ENCODE data around the gene RPUSD1. TPM values are rescaled to one million over a fixed set of nuclear protein-coding genes. Genes with fewer than 3 reads are reported as not detected.

The RPUSD1 gene
- total and polyA plus RNA-seq, 4 donors, result 8.2 to 25.6 (median 23.5) TPM

DNA sequence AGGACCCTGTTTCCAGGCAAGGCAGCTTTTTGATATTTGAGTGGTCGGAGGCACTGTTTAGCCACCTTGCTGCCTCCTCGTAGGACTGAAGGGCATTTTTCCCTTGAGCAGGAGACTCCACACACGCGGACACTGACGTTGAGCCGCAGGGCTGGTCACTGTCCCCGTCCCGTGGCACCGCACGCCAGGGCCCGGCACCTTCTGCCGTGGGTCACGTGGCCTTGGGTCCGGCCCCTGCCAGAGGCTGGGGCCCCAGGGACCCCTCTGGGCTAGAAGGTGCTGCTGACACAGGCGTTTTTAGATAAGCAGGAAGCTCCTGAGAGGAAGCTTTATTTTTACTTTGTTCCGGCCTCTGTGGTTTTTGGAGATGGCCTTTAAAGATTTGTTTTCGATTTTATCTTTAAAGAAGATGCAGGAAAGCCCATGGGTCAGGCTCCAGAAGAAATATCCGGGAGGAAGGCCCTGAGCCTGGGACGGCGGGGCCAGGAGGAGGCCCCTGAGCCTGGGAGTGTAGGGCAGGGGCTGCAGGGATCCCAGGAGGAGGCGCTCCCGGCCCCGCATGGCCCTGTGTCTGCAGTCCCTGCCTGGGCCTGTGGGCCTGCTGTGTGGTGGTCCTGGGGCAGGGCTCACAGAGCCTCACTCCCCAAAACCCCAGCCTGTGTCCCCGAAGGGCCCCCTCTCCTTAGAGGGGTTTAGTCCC lies 42.8 kb upstream of the RPUSD1 start:
- no peak overlapping the region for H3K4me3 ChIP-seq
- H3K27me3 ChIP-seq (ENCODE audit: control insufficient read depth in 3 of 3, insufficient read depth in 3 of 3, low read length in 2 of 3), result peaks cover 0 to 3% (median 0%) of the 10 kb centered on the region in 3 donors
- TF ChIP-seq, protein P1, sequence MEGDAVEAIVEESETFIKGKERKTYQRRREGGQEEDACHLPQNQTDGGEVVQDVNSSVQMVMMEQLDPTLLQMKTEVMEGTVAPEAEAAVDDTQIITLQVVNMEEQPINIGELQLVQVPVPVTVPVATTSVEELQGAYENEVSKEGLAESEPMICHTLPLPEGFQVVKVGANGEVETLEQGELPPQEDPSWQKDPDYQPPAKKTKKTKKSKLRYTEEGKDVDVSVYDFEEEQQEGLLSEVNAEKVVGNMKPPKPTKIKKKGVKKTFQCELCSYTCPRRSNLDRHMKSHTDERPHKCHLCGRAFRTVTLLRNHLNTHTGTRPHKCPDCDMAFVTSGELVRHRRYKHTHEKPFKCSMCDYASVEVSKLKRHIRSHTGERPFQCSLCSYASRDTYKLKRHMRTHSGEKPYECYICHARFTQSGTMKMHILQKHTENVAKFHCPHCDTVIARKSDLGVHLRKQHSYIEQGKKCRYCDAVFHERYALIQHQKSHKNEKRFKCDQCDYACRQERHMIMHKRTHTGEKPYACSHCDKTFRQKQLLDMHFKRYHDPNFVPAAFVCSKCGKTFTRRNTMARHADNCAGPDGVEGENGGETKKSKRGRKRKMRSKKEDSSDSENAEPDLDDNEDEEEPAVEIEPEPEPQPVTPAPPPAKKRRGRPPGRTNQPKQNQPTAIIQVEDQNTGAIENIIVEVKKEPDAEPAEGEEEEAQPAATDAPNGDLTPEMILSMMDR (IDR thresholded peaks at IDR 0.05; ENCODE audit: control extremely low read depth, extremely low read depth), result no peak
- peak overlapping the region in 1 of 2 donors; percentile 20 for H3K27ac ChIP-seq (ENCODE audit: low read depth in 1 of 2, low read length in 1 of 2)
- ATAC-seq (ENCODE audit: insufficient read depth, low FRiP score), result no peak
- H3K36me3 ChIP-seq (ENCODE audit: control insufficient read depth in 4 of 4, insufficient read depth in 4 of 4, low read length in 4 of 4), result no peaks in the 10 kb centered on the region
- no peak for DNase-seq
- 25 to 46% methylated on average over 24 of the region's 24 CpGs for WGBS, 2 donors
- H3K9ac ChIP-seq (ENCODE audit: insufficient read depth in 1 of 2, low read length in 2 of 2), result no peak overlapping the region
- peaks cover 0 to 12% (median 2%) of the 10 kb centered on the region in 4 donors for H3K9me3 ChIP-seq (ENCODE audit: control insufficient read depth in 4 of 4, insufficient read depth in 3 of 4, low read length in 3 of 4)
- peaks cover 0 to 8% (median 0%) of the 10 kb centered on the region in 5 donors for H3K4me1 ChIP-seq (ENCODE audit: control insufficient read depth in 5 of 5, insufficient read depth in 5 of 5, low read length in 5 of 5)

DNA sequence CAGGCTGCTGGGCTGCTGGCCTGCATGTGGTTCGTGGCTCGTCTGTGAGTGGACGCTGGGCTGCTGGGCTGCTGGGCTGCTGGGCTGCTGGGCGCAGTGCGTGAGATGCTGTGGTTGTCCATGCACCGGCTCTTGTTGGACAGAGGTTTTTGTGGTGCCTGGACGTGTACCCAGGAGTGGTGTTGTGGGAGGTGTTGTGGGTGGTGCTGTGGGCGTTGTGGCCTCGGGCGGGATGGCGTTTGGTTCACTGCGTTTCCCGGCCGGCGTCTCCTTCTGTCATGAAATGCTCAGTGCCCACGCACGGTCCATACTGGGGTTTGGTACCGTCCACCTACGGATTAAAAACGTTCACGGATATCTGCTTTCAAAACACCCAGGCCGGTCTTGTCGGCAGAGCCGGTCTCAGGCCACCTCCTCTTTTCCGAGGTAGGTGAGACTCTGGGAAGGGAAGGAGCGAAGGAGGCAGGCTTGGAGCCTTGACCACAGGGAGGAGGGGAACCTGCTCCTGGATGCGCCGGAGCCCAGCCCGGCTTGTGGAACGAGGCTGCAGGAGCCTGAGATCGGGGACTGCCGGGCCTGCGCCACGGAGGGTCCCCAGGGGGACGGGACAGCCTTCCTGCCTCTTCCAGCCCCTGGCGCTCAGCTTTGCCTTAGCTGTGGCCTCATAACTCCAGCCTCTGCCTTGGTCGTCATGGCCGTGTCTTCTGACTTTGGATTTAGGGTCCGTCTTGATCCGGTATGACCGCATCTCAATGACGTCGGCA lies 42.1 kb upstream of the RPUSD1 start:
- peaks cover 0 to 3% (median 3%) of the 10 kb centered on the region in 3 donors for H3K27me3 ChIP-seq (ENCODE audit: control insufficient read depth in 3 of 3, insufficient read depth in 3 of 3, low read length in 2 of 3)
- no peak overlapping the region for H3K4me3 ChIP-seq
- 85 to 86% methylated on average over 43 of the region's 43 CpGs for WGBS, 2 donors
- DNase-seq, result no peak
- TF ChIP-seq, protein P1 (IDR thresholded peaks at IDR 0.05; ENCODE audit: control extremely low read depth, extremely low read depth), result no peak
- H3K9me3 ChIP-seq (ENCODE audit: control insufficient read depth in 4 of 4, insufficient read depth in 3 of 4, low read length in 3 of 4), result peaks cover 0 to 6% (median 1%) of the 10 kb centered on the region in 4 donors
- H3K4me1 ChIP-seq (ENCODE audit: control insufficient read depth in 5 of 5, insufficient read depth in 5 of 5, low read length in 5 of 5), result peaks cover 0 to 9% (median 0%) of the 10 kb centered on the region in 5 donors
- H3K9ac ChIP-seq (ENCODE audit: insufficient read depth in 1 of 2, low read length in 2 of 2), result no peak overlapping the region
- H3K36me3 ChIP-seq (ENCODE audit: control insufficient read depth in 4 of 4, insufficient read depth in 4 of 4, low read length in 4 of 4), result no peaks in the 10 kb centered on the region
- no peak for ATAC-seq (ENCODE audit: insufficient read depth, low FRiP score)
- H3K27ac ChIP-seq (ENCODE audit: low read depth in 1 of 2, low read length in 1 of 2), result no peak overlapping the region

DNA sequence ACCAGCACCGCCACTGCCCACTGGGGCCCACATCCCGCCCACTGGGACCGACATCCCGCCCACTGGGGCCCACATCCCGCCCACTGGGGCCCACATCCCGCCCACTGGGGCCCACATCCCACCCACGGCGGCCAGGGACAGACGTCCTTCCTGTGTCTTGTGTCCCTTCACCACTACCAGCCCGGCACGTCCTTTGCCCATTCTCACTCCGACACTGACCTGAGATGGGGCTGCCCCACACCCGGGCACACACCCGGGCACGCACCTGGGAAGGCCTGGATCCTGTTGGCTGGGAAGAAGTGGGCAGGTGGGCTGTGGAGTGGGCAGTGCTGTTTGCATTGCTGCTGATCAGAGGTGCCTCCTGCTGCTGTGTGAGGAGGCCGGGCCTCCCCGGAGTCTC lies 40.7 kb upstream of the RPUSD1 start:
- no peak for ATAC-seq (ENCODE audit: insufficient read depth, low FRiP score)
- Histone ChIP-seq H3K4me1 (ENCODE audit: control insufficient read depth in 5 of 5, insufficient read depth in 5 of 5, low read length in 5 of 5) (peaks cover 0 to 12% (median 6%) of the 10 kb centered on the region in 5 donors), H3K9ac (ENCODE audit: insufficient read depth in 1 of 2, low read length in 2 of 2) (no peak overlapping the region), H3K9me3 (ENCODE audit: control insufficient read depth in 4 of 4, insufficient read depth in 3 of 4, low read length in 3 of 4) (peaks cover 0 to 2% (median 0%) of the 10 kb centered on the region in 4 donors), H3K27me3 (ENCODE audit: control insufficient read depth in 3 of 3, insufficient read depth in 3 of 3, low read length in 2 of 3) (peaks cover 3 to 5% (median 3%) of the 10 kb centered on the region in 3 donors), H3K4me3 (no peak overlapping the region), H3K27ac (ENCODE audit: low read depth in 1 of 2, low read length in 1 of 2) (no peak overlapping the region), H3K36me3 (ENCODE audit: control insufficient read depth in 4 of 4, insufficient read depth in 4 of 4, low read length in 4 of 4) (no peaks in the 10 kb centered on the region)
- TF ChIP-seq, protein P1 (IDR thresholded peaks at IDR 0.05; ENCODE audit: control extremely low read depth, extremely low read depth), result no peak
- no peak for DNase-seq
- 85 to 90% methylated on average over 16 to 17 of the region's 17 CpGs for whole genome bisulfite sequencing, 2 donors

Measured in lung (tissue), 12 donors.